NOMO-1 treated with dmso at 0.1 percent for 144 hours (cell line): Measurements from ENCODE around the gene OR10P1.
"Not testable (repeated sequence)": the region's sequence is repeated elsewhere in the genome, so short reads cannot be mapped to it uniquely, and the experiment has no call there.

Experiments
- DNase-seq: peaks from one replicate; lab custom pipeline; 2025; ENCODE audit not compliant: unreplicated experiment; lab: John Stamatoyannopoulos, UW

OR10P1 gene

GRCh38 chr12:55636853-55637252 lies at the start of gene OR10P1:
Gene OR10P1 (plus strand): TSS chr12:55636892. CDS start chr12:55636892, 0 bp downstream.
- no peak for DNase-seq

GRCh38 chr12:55590152-55590551 lies 46.5 kb upstream of the OR10P1 start:
- DNase-seq: not testable (repeated sequence)

DNA sequence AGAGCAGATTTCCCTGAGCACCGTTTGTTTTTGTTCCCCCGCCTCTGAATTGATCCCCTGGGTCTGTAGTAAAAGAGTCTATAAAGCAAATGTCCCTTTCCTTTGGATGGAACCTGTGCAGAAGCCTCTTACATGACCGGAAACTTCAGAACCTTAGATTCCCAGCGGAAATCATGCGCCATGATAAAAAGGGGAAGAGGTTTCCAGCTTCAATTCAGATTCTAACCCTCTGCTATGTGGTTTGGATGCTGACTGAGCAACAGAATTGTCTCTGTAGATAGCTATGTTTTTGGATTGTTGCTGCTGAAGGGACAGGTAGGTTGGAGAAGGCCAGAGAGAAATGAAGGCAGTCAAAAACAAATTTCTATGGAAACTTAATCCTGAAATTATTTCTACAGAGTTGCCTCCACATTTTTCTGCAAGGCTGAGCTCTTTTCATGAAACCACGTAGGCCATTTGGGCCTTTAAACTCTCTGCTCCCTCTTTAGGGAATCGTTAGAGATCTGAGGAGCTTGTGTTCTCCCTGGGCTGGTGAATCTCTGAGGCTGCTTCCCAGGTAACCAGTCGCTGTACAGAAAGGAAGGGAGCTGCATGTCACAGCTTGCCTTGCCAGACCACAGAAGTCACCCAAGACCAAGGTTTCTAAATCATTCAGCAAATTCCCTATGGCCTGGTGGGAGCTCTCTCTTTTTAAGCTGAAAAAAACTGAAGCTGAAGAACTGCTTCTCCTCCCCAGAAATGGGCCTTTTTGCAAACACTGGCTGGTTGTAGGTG lies 28.7 kb upstream of the OR10P1 start:
- no peak for DNase-seq

DNA sequence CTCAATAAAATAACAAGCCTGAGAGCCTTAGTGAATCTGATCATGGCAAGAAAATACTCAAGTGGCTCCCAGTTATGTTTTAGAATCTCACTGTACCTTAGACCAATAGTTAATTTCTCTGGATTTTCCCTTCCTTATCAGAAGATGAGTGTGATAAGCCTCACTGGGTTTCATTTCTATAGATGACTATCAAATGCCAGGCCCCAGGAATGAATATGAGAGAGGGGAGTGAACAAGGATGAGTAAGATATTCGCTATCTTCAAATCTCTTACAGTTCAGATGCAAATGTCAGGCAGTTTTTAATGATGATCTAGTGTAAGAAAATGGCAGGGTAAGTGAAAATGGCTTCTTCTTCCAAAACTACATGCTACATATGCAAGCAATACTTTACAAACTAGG lies 26.1 kb upstream of the OR10P1 start:
- DNase-seq: no peak

GRCh38 chr12:55612646-55613045 lies 24.0 kb upstream of the OR10P1 start:
- DNase-seq: no peak

GRCh38 chr12:55614764-55615163 lies 21.9 kb upstream of the OR10P1 start:
- no peak for DNase-seq

DNA sequence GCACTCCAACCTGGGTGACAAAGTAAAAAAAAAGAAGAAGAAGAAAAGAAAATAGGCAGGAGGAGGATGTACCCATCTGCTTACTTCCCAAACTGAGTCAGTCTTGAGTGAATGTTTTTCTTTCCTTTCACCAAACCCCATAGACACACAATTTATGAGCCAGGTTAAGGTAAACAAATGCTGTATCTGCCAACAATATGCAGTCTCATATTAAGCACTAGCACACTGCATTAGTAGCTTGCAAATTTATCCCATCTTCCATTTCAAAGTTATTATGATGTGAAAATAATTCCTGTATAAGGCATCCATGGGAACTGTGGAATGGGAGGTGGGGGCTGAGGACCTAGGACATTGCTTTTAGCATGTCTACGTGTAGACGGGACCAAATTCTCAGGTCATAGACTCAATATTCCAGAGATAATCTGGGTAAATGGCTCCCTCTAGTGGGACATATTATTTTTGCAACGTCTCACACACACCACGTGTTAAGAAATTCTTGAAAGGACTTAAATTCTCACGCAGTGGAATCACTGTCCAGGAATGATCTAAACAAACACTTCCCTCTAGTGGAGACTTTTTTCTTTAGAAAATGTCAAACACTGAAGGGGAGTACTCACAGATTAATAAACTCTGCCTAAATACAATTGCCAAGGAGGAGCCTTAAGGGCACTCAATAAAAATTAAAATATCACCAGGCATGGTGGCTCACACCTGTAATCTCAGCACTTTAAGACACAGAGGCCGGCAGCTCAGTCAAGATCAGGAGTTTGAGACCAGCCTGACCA lies 17.1 kb upstream of the OR10P1 start:
- DNase-seq: peak; percentile 66

- no peak for DNase-seq
Observed at GRCh38 chr12:55624056-55624455, 12.6 kb upstream of the OR10P1 start.

- DNase-seq: no peak
Observed at GRCh38 chr12:55626154-55626553, 10.5 kb upstream of the OR10P1 start.

DNA sequence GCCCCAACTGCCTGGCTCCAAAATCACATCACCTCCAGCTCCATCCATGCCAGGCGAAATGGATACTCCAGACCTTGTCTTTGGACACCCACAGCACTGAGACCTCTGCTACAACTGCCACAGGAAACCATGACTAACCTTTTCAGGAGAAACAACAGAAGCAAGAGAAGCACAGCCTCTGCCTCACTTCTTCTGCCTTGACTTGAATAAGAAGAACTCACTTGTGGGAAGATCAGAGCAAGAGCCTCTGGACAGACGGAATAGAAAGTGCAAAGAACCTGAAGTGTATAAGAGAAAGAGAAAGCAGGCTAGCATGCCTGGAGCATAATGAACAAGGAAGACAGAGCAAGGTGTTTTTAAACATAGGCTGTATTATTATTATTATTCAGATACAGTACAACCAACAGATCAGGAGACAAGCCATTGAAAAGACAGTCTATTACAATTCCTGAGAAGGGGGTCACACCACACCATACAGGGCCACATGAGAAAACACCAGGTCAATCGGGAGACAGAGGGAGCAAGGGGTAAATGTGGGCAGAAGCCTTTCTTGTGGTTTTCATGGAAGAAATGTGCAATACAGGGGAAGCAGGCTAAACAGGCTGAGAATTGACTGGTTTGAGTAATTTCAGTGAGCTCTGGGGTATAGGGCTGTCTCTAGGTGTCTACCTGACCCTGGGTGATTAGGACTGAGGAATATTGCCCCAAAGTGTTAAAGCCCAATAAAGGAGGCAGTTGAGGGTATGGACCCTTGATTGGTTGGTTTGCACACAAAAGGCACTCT lies 7.4 kb upstream of the OR10P1 start:
- peak; percentile 43 for DNase-seq

DNA sequence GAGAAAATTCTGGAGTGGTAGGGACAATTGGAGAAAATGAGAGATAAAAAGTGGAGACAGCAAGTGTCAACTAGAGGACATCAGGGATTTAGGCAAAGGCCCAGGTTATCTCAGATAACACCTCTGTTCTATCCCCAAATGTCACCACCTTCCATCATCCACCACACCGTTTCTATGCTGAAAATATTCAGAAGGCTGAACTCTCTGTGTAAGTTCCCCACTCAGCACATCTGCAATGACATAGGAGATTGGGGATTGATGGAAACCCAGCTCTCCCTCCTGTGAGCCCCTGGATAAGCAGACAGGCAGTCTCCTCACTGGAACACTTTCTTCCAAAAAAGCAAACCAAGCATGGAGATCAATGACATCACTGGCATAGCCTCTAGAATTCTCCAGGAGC lies 5.6 kb upstream of the OR10P1 start:
- DNase-seq: no peak

DNA sequence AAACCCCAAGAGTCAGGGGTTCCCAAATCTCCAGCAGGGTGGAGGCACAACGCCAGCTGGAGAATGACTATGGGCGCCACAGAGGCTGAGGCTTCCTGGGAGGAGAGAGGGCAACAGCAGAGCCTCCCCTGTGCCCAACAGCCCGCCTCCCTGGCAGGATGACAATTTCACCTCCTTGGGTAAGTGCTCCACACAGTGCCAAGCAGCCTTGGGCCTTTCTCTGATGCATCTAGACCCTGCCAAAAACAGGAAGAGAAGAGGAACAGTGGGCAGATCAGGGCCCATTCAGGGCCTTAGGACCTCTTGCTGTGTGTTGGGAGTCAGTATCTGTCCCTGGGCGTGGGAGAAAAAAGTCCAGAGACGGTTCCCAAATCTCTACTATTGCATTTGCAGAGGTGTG lies 5.0 kb upstream of the OR10P1 start:
- no peak for DNase-seq

GRCh38 chr12:55633151-55633550 lies 3.5 kb upstream of the OR10P1 start:
- no peak for DNase-seq

- no peak for DNase-seq
Observed at GRCh38 chr12:55636116-55636655, 506 bp upstream of the OR10P1 start.

GRCh38 chr12:55637467-55637866 lies 775 bp downstream of the OR10P1 start:
- no peak for DNase-seq

DNA sequence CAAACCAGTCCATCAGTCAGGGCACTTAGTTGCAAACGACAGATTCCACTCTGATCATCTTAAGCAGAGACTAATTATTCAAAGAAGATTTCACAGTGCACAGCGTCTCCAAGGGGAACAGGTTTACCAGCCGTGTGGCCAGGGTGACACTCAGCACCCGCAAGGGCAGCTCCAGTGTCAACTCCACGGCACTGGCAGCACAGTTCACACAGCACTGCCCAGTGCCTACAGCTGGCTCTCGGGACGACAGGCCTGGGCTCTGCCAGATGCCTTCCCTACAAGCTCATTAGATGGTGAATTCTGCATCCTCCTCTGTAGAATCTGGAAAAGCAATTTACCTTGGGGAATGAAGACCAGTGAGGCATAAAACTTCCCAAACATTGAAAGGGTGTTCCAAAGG lies 4.9 kb downstream of the OR10P1 start:
- no peak for DNase-seq

- peak; percentile 93 for DNase-seq
Observed at GRCh38 chr12:55642267-55642666, 5.6 kb downstream of the OR10P1 start.

DNA sequence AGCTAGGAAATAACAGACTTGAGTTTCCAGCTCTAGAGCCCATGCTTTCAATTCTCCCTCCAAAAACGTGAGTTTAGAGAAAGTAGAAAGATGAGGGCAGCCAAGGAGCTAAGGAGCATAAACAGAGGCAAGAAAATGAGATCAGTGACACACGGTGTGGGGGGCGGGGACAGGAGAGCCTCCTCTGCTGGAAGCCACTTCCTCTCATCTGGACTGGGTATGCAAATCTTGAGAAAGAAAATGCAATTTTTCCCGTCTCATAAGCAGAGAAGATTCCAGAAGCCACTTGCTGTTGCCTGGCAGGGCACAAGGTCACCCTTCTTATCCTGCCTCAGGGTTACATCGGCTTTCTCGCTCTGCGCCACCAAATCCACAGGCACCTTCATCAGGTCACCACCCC lies 6.0 kb downstream of the OR10P1 start:
- no peak for DNase-seq

GRCh38 chr12:55644591-55644990 lies 7.9 kb downstream of the OR10P1 start:
- no peak for DNase-seq

DNA sequence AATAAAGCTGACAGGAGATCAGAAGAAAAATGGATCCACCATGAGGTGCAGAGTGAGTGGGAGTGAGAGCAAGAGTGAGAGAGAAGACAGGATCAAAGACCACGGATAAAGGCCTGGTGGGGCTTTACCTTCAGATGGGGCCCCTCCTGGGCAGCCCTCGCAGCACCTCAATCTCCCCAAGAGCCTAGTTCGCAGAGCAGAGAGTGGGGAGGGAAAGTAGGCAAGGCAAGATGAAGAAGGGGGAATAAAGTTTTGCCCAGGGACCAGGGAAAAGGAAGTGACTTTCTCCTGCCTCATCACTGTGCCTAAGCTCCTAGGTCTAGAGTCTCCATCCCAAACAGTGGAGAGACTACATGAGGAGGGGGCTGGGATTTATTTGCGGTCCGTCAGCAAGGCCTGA lies 10.3 kb downstream of the OR10P1 start:
- DNase-seq: no peak

GRCh38 chr12:55650620-55651298 lies 14.1 kb downstream of the OR10P1 start:
- peak; percentile 41 for DNase-seq
